Spleen (tissue), 11 donors: ENCODE measurements around the gene AEBP2. TPM values are rescaled to one million over a fixed set of nuclear protein-coding genes. Genes with fewer than 3 reads are reported as not detected.

ENCODE experiments used
- DNase-seq: peaks from one replicate; pipeline ENCODE4 v3.0.0-alpha.2; 2020
- H3K27ac ChIP-seq, 8 donors: fragments of 200-600 bp; sonication (generic) in 7 of 8; 1 replicate in 4 of 8; 2 replicates in 4 of 8; pipeline versions ENCODE4 v1.5.0 to v1.8.0; 2016 to 2021; ENCODE audit warnings: inconsistent platforms in 4 of 8, mild to moderate bottlenecking in 4 of 8, moderate library complexity in 1 of 8
- H3K27me3 ChIP-seq, 7 donors: fragments of 200-600 bp; sonication (generic) in 6 of 7; replicated peaks in 1 of 7; 1 replicate in 4 of 7; 2 replicates in 3 of 7; pipeline versions ENCODE4 v1.5.0 to v1.8.0; 2016 to 2021; ENCODE audit warnings: inconsistent platforms in 3 of 7, mild to moderate bottlenecking in 1 of 7
- H3K36me3 ChIP-seq, 6 donors: fragments of 200-600 bp; sonication (generic) in 5 of 6; 1 replicate in 4 of 6; 2 replicates in 2 of 6; pipeline versions ENCODE4 v1.5.0 to v1.8.0; 2016 to 2021; ENCODE audit warnings: inconsistent platforms in 2 of 6
- H3K4me1 ChIP-seq, 6 donors: fragments of 200-600 bp; sonication (generic) in 5 of 6; 1 replicate in 3 of 6; 2 replicates in 3 of 6; pipeline versions ENCODE4 v1.5.0 to v1.8.0; 2016 to 2021; ENCODE audit warnings: inconsistent platforms in 3 of 6
- H3K4me3 ChIP-seq, 8 donors: fragments of 200-600 bp; sonication (generic) in 7 of 8; 1 replicate in 4 of 8; 2 replicates in 4 of 8; pipeline versions ENCODE4 v1.5.0 to v1.8.0; 2016 to 2021; ENCODE audit warnings: inconsistent platforms in 4 of 8, mild to moderate bottlenecking in 4 of 8, moderate library complexity in 2 of 8
- H3K9me3 ChIP-seq, 8 donors: fragments of 200-600 bp; sonication (generic) in 7 of 8; 1 replicate in 4 of 8; 2 replicates in 4 of 8; pipeline versions ENCODE4 v1.5.0 to v1.8.0; 2016 to 2021; ENCODE audit warnings: inconsistent platforms in 4 of 8
- CTCF ChIP-seq, 11 experiments: fragments of 200-600 bp in 7 of 11; fragments of 450-650 bp in 4 of 11; sonication (generic) in 4 of 11; IDR thresholded peaks in 8 of 11; conservative IDR thresholded peaks in 3 of 11; 1 replicate in 7 of 11; 2 replicates in 4 of 11; pipeline versions ENCODE4 v1.4.0 to v1.8.0; 2016 to 2021; ENCODE audit warnings: antibody characterized with exemption in 11 of 11, inconsistent platforms in 4 of 11, mild to moderate bottlenecking in 1 of 11
- POLR2A ChIP-seq, 3 donors: fragments of 450-650 bp; IDR thresholded peaks; one replicate each; pipeline ENCODE4 v1.5.1; 2017; ENCODE audit warnings: antibody characterized with exemption in 3 of 3, mild to moderate bottlenecking in 1 of 3
- POLR2AphosphoS5 ChIP-seq, 3 donors: sonication (generic); formaldehyde crosslinking; IDR thresholded peaks; one replicate each; pipeline ENCODE4 v1.5.1; 2017; ENCODE audit warnings: antibody characterized with exemption in 3 of 3
- WGBS, 5 donors: extraction: QIAGEN DNeasy Blood & Tissue Kit in 3 of 5; methylation state at CpG; one replicate each; pipeline versions ENCODE4 v1.1.5 to v1.1.7; 2013 to 2018; 5-methylcytosine and 5-hydroxymethylcytosine counted together
- intact Hi-C: fragments of 100-400 bp; cut with DNase I; formaldehyde crosslinking; loops from one replicate; pipeline ENCODE4 v1.15.0; 2023; ENCODE audit warnings: low total_unique reads
- polyA plus RNA-seq, 3 donors: library from polyadenylated mRNA; stranded (reverse); fragments of 200-250 nt; gene quantifications; one replicate each; pipeline ENCODE4 v1.2.1, GENCODE V29; 2013
- total RNA-seq, 7 donors: library from RNA; depleted of rRNA in 3 of 7; stranded (reverse); fragments of >200 nt in 3 of 7; fragmentation: NEBNext Ultra II Directional in 4 of 7; extraction: Animal tissue kit (Norgen Biotek cat#: 25700) in 4 of 7; gene quantifications; one replicate each; pipeline versions ENCODE4 v1.1.0 to v1.2.1, GENCODE V29; 2016 to 2021
- donor health status: healthy with polysubstance abuse.
- donor health status: DM: no; HTN: no; CAD: no; lungs with moderate emphysema.
- donor health status: DM: no; HTN: no; CAD: no.
- donor health status: Bipolar disorder and iron deficiency.
- donor health status: healthy.
- donor health status: DM: no; HTN: no; CAD: no.
- donor health status: DM: yes; HTN: yes; CAD: no.

Gene AEBP2
- total and polyA plus RNA-seq, 10 donors = 11.4 to 53.4 (median 42.0) TPM

- WGBS, 5 donors = 45 to 68% (median 59%) methylated on average over 3 of the region's 3 CpGs
- Histone ChIP-seq H3K27me3 (no peaks in the 10 kb centered on the region), H3K36me3 (peaks cover 0 to 43% (median 9%) of the 10 kb centered on the region in 6 donors), H3K4me3 (no peak overlapping the region), H3K27ac (peak overlapping the region in 1 of 8 donors; percentile 5), H3K4me1 (peaks cover 6 to 49% (median 32%) of the 10 kb centered on the region in 6 donors), H3K9me3 (peaks cover 5 to 16% (median 12%) of the 10 kb centered on the region in 8 donors)
- no peak for TF ChIP-seq POLR2A (IDR thresholded peaks at IDR 0.05)
- no peak for DNase-seq
- intact Hi-C loops = no loop called here
Measured at GRCh38 chr12:19484738-19485137, 45.4 kb downstream of the AEBP2 start.

- no peaks in the 10 kb centered on the region for H3K27me3 ChIP-seq
- 55 to 86% (median 70%) methylated on average over 6 of the region's 6 CpGs for WGBS, 5 donors
- TF ChIP-seq POLR2AphosphoS5 (IDR thresholded peaks at IDR 0.05) = no peak
- TF ChIP-seq CTCF (IDR thresholded peaks at IDR 0.05 in 8 of 11, conservative IDR thresholded peaks at IDR 0.05 in 3 of 11) = no peak
- TF ChIP-seq POLR2A (IDR thresholded peaks at IDR 0.05) = no peak
- H3K4me3 ChIP-seq = no peak overlapping the region
- no peak for DNase-seq
- H3K36me3 ChIP-seq = peaks cover 0 to 38% (median 4%) of the 10 kb centered on the region in 6 donors
- intact Hi-C loops = no loop called here
- peak overlapping the region in 1 of 8 donors; percentile 5 for H3K27ac ChIP-seq
- peaks cover 6 to 49% (median 34%) of the 10 kb centered on the region in 6 donors for H3K4me1 ChIP-seq
- H3K9me3 ChIP-seq = peaks cover 0 to 11% (median 7%) of the 10 kb centered on the region in 8 donors
Measured at GRCh38 chr12:19485240-19485639, 45.9 kb downstream of the AEBP2 start.

- intact Hi-C loops = no loop called here
- Histone ChIP-seq H3K27ac (no peak overlapping the region), H3K9me3 (no peaks in the 10 kb centered on the region), H3K27me3 (no peaks in the 10 kb centered on the region), H3K36me3 (peaks cover 0 to 37% (median 8%) of the 10 kb centered on the region in 6 donors), H3K4me1 (peaks cover 6 to 34% (median 12%) of the 10 kb centered on the region in 6 donors), H3K4me3 (no peak overlapping the region)
- 81 to 94% (median 88%) methylated on average over 4 of the region's 4 CpGs for WGBS, 5 donors
- TF ChIP-seq CTCF (IDR thresholded peaks at IDR 0.05 in 8 of 11, conservative IDR thresholded peaks at IDR 0.05 in 3 of 11) = no peak
- DNase-seq = no peak
Measured at GRCh38 chr12:19489168-19489567, 49.9 kb downstream of the AEBP2 start.

GRCh38 chr12:19490908-19491307 is 51.6 kb downstream of the AEBP2 start:
- Histone ChIP-seq H3K4me1 (peaks cover 0 to 18% (median 0%) of the 10 kb centered on the region in 6 donors), H3K36me3 (peaks cover 0 to 45% (median 25%) of the 10 kb centered on the region in 6 donors), H3K27me3 (no peaks in the 10 kb centered on the region), H3K4me3 (no peak overlapping the region), H3K27ac (no peak overlapping the region), H3K9me3 (no peaks in the 10 kb centered on the region)
- DNase-seq = no peak
- WGBS, 5 donors = 78 to 90% (median 85%) methylated on average over 3 of the region's 3 CpGs
- intact Hi-C loops = no loop called here
- TF ChIP-seq POLR2AphosphoS5 (IDR thresholded peaks at IDR 0.05) = no peak
- no peak for TF ChIP-seq POLR2A (IDR thresholded peaks at IDR 0.05)
- TF ChIP-seq CTCF (IDR thresholded peaks at IDR 0.05 in 8 of 11, conservative IDR thresholded peaks at IDR 0.05 in 3 of 11) = no peak

GRCh38 chr12:19491863-19492262 is 52.6 kb downstream of the AEBP2 start:
- H3K27ac ChIP-seq = no peak overlapping the region
- H3K36me3 ChIP-seq = peaks cover 0 to 55% (median 29%) of the 10 kb centered on the region in 6 donors
- 65 to 88% (median 86%) methylated on average over 3 of the region's 3 CpGs for WGBS, 5 donors
- intact Hi-C loops = no loop called here
- TF ChIP-seq POLR2A (IDR thresholded peaks at IDR 0.05) (no peak), POLR2AphosphoS5 (IDR thresholded peaks at IDR 0.05) (no peak), CTCF (IDR thresholded peaks at IDR 0.05 in 8 of 11, conservative IDR thresholded peaks at IDR 0.05 in 3 of 11) (no peak)
- peaks cover 0 to 16% (median 0%) of the 10 kb centered on the region in 6 donors for H3K4me1 ChIP-seq
- no peak overlapping the region for H3K4me3 ChIP-seq
- no peaks in the 10 kb centered on the region for H3K27me3 ChIP-seq
- no peak for DNase-seq
- no peaks in the 10 kb centered on the region for H3K9me3 ChIP-seq
